ENCODE results near the gene INSYN2A.

The INSYN2A gene

DNA sequence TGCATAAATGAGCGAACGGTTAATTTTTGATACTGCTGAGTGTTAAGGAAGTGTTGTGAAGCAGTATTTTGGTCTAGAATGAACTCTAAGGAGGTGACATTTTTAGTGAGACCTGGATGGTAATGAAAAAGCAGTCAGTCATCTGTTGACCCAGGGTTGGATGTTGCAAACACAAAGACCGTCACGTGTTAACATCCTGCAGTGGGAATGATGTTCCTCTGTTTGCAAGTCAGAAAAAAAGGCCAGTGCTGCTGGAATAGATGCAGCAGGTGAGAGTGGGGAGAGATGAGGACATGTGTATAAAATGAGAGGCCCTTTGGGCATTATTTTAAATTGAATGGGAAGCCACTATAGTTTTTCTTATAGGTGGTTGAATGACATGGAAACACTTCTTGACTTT is 39.3 kb downstream of the INSYN2A start:
- no peaks in the 10 kb centered on the region for H3K27me3 ChIP-seq (ENCODE audit: insufficient read depth, poor library complexity, severe bottlenecking)
- no peak overlapping the region for H3K27ac ChIP-seq (replicated peaks)

GRCh38 chr10:127154831-127155620 is 41.4 kb downstream of the INSYN2A start:
- DNase-seq (ENCODE audit: low read depth in 1 of 2, low spot score in 1 of 2): no peak
- H3K4me3 ChIP-seq (replicated peaks; ENCODE audit: insufficient read depth, low read length): no peak overlapping the region
- TF ChIP-seq, protein P1, sequence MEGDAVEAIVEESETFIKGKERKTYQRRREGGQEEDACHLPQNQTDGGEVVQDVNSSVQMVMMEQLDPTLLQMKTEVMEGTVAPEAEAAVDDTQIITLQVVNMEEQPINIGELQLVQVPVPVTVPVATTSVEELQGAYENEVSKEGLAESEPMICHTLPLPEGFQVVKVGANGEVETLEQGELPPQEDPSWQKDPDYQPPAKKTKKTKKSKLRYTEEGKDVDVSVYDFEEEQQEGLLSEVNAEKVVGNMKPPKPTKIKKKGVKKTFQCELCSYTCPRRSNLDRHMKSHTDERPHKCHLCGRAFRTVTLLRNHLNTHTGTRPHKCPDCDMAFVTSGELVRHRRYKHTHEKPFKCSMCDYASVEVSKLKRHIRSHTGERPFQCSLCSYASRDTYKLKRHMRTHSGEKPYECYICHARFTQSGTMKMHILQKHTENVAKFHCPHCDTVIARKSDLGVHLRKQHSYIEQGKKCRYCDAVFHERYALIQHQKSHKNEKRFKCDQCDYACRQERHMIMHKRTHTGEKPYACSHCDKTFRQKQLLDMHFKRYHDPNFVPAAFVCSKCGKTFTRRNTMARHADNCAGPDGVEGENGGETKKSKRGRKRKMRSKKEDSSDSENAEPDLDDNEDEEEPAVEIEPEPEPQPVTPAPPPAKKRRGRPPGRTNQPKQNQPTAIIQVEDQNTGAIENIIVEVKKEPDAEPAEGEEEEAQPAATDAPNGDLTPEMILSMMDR (IDR thresholded peaks at IDR 0.05; ENCODE audit: insufficient read depth, low read length): no peak
- TF ChIP-seq GABPA (IDR thresholded peaks at IDR 0.05; ENCODE audit: low read depth) (no peak), SPI1 (IDR thresholded peaks at IDR 0.05; ENCODE audit: borderline replicate concordance, low read depth) (no peak), POLR2AphosphoS5 (IDR thresholded peaks at IDR 0.05; ENCODE audit: low read depth) (no peak)
- TF ChIP-seq, protein P2, sequence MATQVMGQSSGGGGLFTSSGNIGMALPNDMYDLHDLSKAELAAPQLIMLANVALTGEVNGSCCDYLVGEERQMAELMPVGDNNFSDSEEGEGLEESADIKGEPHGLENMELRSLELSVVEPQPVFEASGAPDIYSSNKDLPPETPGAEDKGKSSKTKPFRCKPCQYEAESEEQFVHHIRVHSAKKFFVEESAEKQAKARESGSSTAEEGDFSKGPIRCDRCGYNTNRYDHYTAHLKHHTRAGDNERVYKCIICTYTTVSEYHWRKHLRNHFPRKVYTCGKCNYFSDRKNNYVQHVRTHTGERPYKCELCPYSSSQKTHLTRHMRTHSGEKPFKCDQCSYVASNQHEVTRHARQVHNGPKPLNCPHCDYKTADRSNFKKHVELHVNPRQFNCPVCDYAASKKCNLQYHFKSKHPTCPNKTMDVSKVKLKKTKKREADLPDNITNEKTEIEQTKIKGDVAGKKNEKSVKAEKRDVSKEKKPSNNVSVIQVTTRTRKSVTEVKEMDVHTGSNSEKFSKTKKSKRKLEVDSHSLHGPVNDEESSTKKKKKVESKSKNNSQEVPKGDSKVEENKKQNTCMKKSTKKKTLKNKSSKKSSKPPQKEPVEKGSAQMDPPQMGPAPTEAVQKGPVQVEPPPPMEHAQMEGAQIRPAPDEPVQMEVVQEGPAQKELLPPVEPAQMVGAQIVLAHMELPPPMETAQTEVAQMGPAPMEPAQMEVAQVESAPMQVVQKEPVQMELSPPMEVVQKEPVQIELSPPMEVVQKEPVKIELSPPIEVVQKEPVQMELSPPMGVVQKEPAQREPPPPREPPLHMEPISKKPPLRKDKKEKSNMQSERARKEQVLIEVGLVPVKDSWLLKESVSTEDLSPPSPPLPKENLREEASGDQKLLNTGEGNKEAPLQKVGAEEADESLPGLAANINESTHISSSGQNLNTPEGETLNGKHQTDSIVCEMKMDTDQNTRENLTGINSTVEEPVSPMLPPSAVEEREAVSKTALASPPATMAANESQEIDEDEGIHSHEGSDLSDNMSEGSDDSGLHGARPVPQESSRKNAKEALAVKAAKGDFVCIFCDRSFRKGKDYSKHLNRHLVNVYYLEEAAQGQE (IDR thresholded peaks at IDR 0.05; ENCODE audit: insufficient replicate concordance, low read depth): no peak
- no peaks in the 10 kb centered on the region for H3K27me3 ChIP-seq (ENCODE audit: insufficient read depth, poor library complexity, severe bottlenecking)
- no peak overlapping the region for H3K27ac ChIP-seq (replicated peaks)

More for the DNA sequence above, 39.3 kb downstream of the INSYN2A start:
- TF ChIP-seq, protein P2 (IDR thresholded peaks at IDR 0.05; ENCODE audit: insufficient replicate concordance, low read depth): no peak
- TF ChIP-seq GABPA (IDR thresholded peaks at IDR 0.05; ENCODE audit: low read depth): no peak
- TF ChIP-seq POLR2AphosphoS5 (IDR thresholded peaks at IDR 0.05; ENCODE audit: low read depth): no peak
- TF ChIP-seq SPI1 (IDR thresholded peaks at IDR 0.05; ENCODE audit: borderline replicate concordance, low read depth): no peak
- TF ChIP-seq, protein P1 (IDR thresholded peaks at IDR 0.05; ENCODE audit: insufficient read depth, low read length): no peak
- DNase-seq (ENCODE audit: low read depth in 1 of 2, low spot score in 1 of 2): no peak
- no peak overlapping the region for H3K4me3 ChIP-seq (replicated peaks; ENCODE audit: insufficient read depth, low read length)

DNA sequence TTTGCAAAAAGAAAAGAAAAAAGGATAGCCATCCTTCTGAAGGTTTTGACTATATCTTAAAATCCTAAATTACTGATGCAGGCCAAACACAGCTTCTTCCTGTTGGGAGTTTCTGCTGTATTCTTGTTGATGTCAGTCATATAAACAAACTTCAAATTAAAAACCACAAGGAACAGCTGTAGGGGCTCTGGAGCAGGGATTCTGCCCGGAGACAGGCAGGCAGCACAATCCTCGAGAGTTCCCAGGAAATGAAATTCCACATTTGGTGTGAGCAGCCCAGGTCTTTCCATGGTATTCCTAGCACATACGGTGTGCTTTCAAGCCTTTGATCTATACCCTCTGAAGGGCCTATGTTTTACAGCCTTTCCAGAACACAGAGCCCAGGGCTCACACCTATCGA is 43.2 kb downstream of the INSYN2A start:
- H3K27me3 ChIP-seq (ENCODE audit: insufficient read depth, poor library complexity, severe bottlenecking): peaks cover 2% of the 10 kb centered on the region
- H3K4me3 ChIP-seq (replicated peaks; ENCODE audit: insufficient read depth, low read length): no peak overlapping the region
- TF ChIP-seq, protein P1 (IDR thresholded peaks at IDR 0.05; ENCODE audit: insufficient read depth, low read length): no peak
- TF ChIP-seq SPI1 (IDR thresholded peaks at IDR 0.05; ENCODE audit: borderline replicate concordance, low read depth) (no peak), POLR2AphosphoS5 (IDR thresholded peaks at IDR 0.05; ENCODE audit: low read depth) (no peak), GABPA (IDR thresholded peaks at IDR 0.05; ENCODE audit: low read depth) (no peak)
- TF ChIP-seq, protein P2 (IDR thresholded peaks at IDR 0.05; ENCODE audit: insufficient replicate concordance, low read depth): no peak
- no peak for DNase-seq (ENCODE audit: low read depth in 1 of 2, low spot score in 1 of 2)
- no peak overlapping the region for H3K27ac ChIP-seq (replicated peaks)
